Measurements from ENCODE around the gene REV3L. TPM values are rescaled to one million over a fixed set of nuclear protein-coding genes. Genes with fewer than 3 reads are reported as not detected.

The REV3L gene
- polyA plus RNA-seq, 2 of the 4 experiments (the other 2 are of a cell fraction): 4.1 to 12.4 TPM

DNA sequence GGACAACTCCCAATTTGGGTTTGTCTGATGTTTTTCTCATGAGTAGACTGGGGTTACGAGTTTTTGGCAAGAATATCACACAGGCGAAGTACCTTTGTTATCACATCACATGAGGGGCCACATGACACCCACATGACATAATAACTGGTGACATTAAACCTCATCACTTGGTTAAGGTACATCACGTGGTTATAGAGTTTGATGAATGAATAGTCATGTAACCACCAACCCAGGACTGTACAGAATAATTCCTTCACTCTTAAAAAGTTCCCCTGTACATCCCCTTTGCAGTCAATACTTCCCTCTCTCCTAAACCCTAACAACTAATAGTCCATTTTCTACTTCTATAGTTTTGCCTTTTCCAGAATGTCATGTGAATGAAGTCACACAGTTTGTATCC, 83.4 kb downstream of the REV3L start (continued):
- TF ChIP-seq, protein P1, sequence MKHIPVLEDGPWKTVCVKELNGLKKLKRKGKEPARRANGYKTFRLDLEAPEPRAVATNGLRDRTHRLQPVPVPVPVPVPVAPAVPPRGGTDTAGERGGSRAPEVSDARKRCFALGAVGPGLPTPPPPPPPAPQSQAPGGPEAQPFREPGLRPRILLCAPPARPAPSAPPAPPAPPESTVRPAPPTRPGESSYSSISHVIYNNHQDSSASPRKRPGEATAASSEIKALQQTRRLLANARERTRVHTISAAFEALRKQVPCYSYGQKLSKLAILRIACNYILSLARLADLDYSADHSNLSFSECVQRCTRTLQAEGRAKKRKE (CRISPR knock-in tag; IDR thresholded peaks at IDR 0.05; ENCODE audit: low read depth): no peak
- TF ChIP-seq, protein P2, sequence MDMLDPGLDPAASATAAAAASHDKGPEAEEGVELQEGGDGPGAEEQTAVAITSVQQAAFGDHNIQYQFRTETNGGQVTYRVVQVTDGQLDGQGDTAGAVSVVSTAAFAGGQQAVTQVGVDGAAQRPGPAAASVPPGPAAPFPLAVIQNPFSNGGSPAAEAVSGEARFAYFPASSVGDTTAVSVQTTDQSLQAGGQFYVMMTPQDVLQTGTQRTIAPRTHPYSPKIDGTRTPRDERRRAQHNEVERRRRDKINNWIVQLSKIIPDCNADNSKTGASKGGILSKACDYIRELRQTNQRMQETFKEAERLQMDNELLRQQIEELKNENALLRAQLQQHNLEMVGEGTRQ (IDR thresholded peaks at IDR 0.05): no peak

GRCh38 chr6:111388681-111389080, 94.3 kb downstream of the REV3L start:
- WGBS (ENCODE audit: missing lambda C conversion rate): 79% methylated on average over 2 of the region's 2 CpGs

GRCh38 chr6:111382476-111383294, 100.3 kb downstream of the REV3L start:
- no peak for DNase-seq (ENCODE audit: low read depth in 1 of 2, low spot score in 1 of 2)
- CTCF ChIA-PET: no interaction called here
- H3K4me2 ChIP-seq: no peak overlapping the region
- H3K9me3 ChIP-seq: no peaks in the 10 kb centered on the region
- no peaks in the 10 kb centered on the region for H3K4me1 ChIP-seq
- WGBS (ENCODE audit: missing lambda C conversion rate): 91% methylated on average over 8 of the region's 9 CpGs
- FAIRE-seq: no peak
- ATAC-seq: no peak
- POLR2A ChIA-PET: no interaction called here
- H3K27ac ChIP-seq: no peak overlapping the region
- no peak overlapping the region for H3K4me3 ChIP-seq
- TF ChIP-seq MAZ (IDR thresholded peaks at IDR 0.05; ENCODE audit: borderline replicate concordance, low read depth, low read length) (no peak), NFE2L2 (conservative IDR thresholded peaks at IDR 0.05; ENCODE audit: low read length) (no peak), RFX5 (IDR thresholded peaks at IDR 0.05) (no peak), CEBPB (IDR thresholded peaks at IDR 0.05) (no peak), RCOR1 (IDR thresholded peaks at IDR 0.05; ENCODE audit: low read depth, low read length) (no peak), SREBF2 (IDR thresholded peaks at IDR 0.05) (no peak), ZC3H11A (IDR thresholded peaks at IDR 0.05) (no peak), BCL3 (IDR thresholded peaks at IDR 0.05) (no peak), NPAS2 (CRISPR knock-in tag; IDR thresholded peaks at IDR 0.05; ENCODE audit: borderline replicate concordance) (no peak), POLR2AphosphoS2 (conservative IDR thresholded peaks at IDR 0.05; ENCODE audit: low read length) (no peak), FOXS1 (CRISPR knock-in tag; IDR thresholded peaks at IDR 0.05) (no peak), RAD21 (conservative IDR thresholded peaks at IDR 0.05 in 1 of 2, IDR thresholded peaks at IDR 0.05 in 1 of 2) (no peak), HOXA7 (CRISPR knock-in tag; IDR thresholded peaks at IDR 0.05) (no peak), TFCP2L1 (CRISPR knock-in tag; IDR thresholded peaks at IDR 0.05) (no peak)
- TF ChIP-seq, protein P3, sequence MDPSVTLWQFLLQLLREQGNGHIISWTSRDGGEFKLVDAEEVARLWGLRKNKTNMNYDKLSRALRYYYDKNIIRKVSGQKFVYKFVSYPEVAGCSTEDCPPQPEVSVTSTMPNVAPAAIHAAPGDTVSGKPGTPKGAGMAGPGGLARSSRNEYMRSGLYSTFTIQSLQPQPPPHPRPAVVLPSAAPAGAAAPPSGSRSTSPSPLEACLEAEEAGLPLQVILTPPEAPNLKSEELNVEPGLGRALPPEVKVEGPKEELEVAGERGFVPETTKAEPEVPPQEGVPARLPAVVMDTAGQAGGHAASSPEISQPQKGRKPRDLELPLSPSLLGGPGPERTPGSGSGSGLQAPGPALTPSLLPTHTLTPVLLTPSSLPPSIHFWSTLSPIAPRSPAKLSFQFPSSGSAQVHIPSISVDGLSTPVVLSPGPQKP (IDR thresholded peaks at IDR 0.05; ENCODE audit: low read depth, low read length): no peak

More at GRCh38 chr6:111388681-111389080, 94.3 kb downstream of the REV3L start:
- TF ChIP-seq EHF (CRISPR knock-in tag; IDR thresholded peaks at IDR 0.05) (no peak), ZSCAN20 (CRISPR knock-in tag; IDR thresholded peaks at IDR 0.05) (no peak), ESRRA (IDR thresholded peaks at IDR 0.05; ENCODE audit: borderline replicate concordance, low read length) (no peak), CHD4 (IDR thresholded peaks at IDR 0.05; ENCODE audit: borderline replicate concordance) (no peak), POLR2A (IDR thresholded peaks at IDR 0.05; ENCODE audit: low read length) (no peak), HOXB5 (CRISPR knock-in tag; IDR thresholded peaks at IDR 0.05) (no peak), PHF8 (IDR thresholded peaks at IDR 0.05; ENCODE audit: borderline replicate concordance, low read depth) (no peak), NFE2L2 (conservative IDR thresholded peaks at IDR 0.05; ENCODE audit: low read length) (no peak), HMGXB4 (CRISPR knock-in tag; IDR thresholded peaks at IDR 0.05; ENCODE audit: borderline replicate concordance) (no peak), CBX8 (IDR thresholded peaks at IDR 0.05) (no peak), EP300 (IDR thresholded peaks at IDR 0.05) (no peak), BHLHE40 (IDR thresholded peaks at IDR 0.05; ENCODE audit: low read depth, low read length) (no peak), RFX5 (IDR thresholded peaks at IDR 0.05) (no peak), NR3C1 (IDR thresholded peaks at IDR 0.05) (no peak), CBX2 (IDR thresholded peaks at IDR 0.05; ENCODE audit: borderline replicate concordance, low read depth) (no peak), FOSL2 (IDR thresholded peaks at IDR 0.05) (no peak), FOSL2 (CRISPR knock-in tag; IDR thresholded peaks at IDR 0.05) (no peak), KDM1A (IDR thresholded peaks at IDR 0.05; ENCODE audit: low read depth) (no peak), POLR2AphosphoS2 (conservative IDR thresholded peaks at IDR 0.05; ENCODE audit: low read length) (no peak)
- TF ChIP-seq, protein P1 (CRISPR knock-in tag; IDR thresholded peaks at IDR 0.05; ENCODE audit: low read depth): no peak
- Histone ChIP-seq H3K9me3 (no peaks in the 10 kb centered on the region), H3K4me2 (no peak overlapping the region), H3K27ac (no peak overlapping the region), H3K4me1 (no peaks in the 10 kb centered on the region), H3K4me3 (no peak overlapping the region)
- POLR2A ChIA-PET: no interaction called here
- DNase-seq (ENCODE audit: low read depth in 1 of 2, low spot score in 1 of 2) (no peak), ATAC-seq (no peak), FAIRE-seq (no peak)
- CTCF ChIA-PET: no interaction called here

Data from A549 (cell line).